Progenitor cell of endocrine pancreas (in vitro differentiated cells): ENCODE measurements around the gene NFKBIE. TPM values are rescaled to one million over a fixed set of nuclear protein-coding genes. Genes with fewer than 3 reads are reported as not detected.

Experiments used
- DNase-seq: peaks from one replicate; pipeline ENCODE4 v3.0.0; 2021; ENCODE audit warnings: low spot score; ENCODE audit not compliant: unreplicated experiment
- H3K27ac Mint-ChIP-seq: 2 replicates; pipeline ENCODE4 v1.8.0; 2021; ENCODE audit warnings: mild to moderate bottlenecking, moderate library complexity, mixed read lengths
- H3K27me3 Mint-ChIP-seq: 2 replicates; pipeline ENCODE4 v1.8.0; 2021; ENCODE audit warnings: mixed read lengths
- H3K36me3 Mint-ChIP-seq: 2 replicates; pipeline ENCODE4 v1.8.0; 2022; ENCODE audit warnings: mixed read lengths; ENCODE audit not compliant: insufficient read depth
- H3K4me1 Mint-ChIP-seq: 2 replicates; pipeline ENCODE4 v1.8.0; 2021; ENCODE audit warnings: low read depth, mixed read lengths
- H3K4me3 Mint-ChIP-seq: 2 replicates; pipeline ENCODE4 v1.8.0; 2021; ENCODE audit warnings: low read depth, mild to moderate bottlenecking, moderate library complexity, mixed read lengths
- H3K9me3 Mint-ChIP-seq: 2 replicates; pipeline ENCODE4 v1.8.0; 2021; ENCODE audit warnings: low read depth, mixed read lengths
- CTCF ChIP-seq: fragments of 200-600 bp; sonication (generic); IDR thresholded peaks from one replicate; pipeline ENCODE4 v1.5.0; 2021; ENCODE audit warnings: antibody characterized with exemption, mild to moderate bottlenecking; ENCODE audit not compliant: unreplicated experiment
- total RNA-seq: library from RNA; stranded (reverse); gene quantifications from 2 replicates; pipeline ENCODE4 v1.2.1, GENCODE V29; 2021

Gene NFKBIE
- total RNA-seq, 1 donor from 2014 or later: 7.1 TPM

- H3K36me3 Mint-ChIP-seq: peaks cover 26% of the 10 kb centered on the region
- H3K27ac Mint-ChIP-seq: no peak overlapping the region
- DNase-seq: no peak
- H3K9me3 Mint-ChIP-seq: no peaks in the 10 kb centered on the region
- no peak for TF ChIP-seq CTCF
- H3K4me3 Mint-ChIP-seq: no peak overlapping the region
- peaks cover 6% of the 10 kb centered on the region for H3K4me1 Mint-ChIP-seq
- no peaks in the 10 kb centered on the region for H3K27me3 Mint-ChIP-seq
Measured at GRCh38 chr6:44305200-44305725, 39.9 kb upstream of the NFKBIE start.

GRCh38 chr6:44304282-44305199 lies 39.2 kb upstream of the NFKBIE start:
- H3K9me3 Mint-ChIP-seq: no peaks in the 10 kb centered on the region
- no peaks in the 10 kb centered on the region for H3K4me1 Mint-ChIP-seq
- no peak overlapping the region for H3K4me3 Mint-ChIP-seq
- no peaks in the 10 kb centered on the region for H3K27me3 Mint-ChIP-seq
- no peak for DNase-seq
- TF ChIP-seq CTCF: peak; percentile 71
- peaks cover 23% of the 10 kb centered on the region for H3K36me3 Mint-ChIP-seq
- H3K27ac Mint-ChIP-seq: no peak overlapping the region

- Mint-ChIP-seq H3K27ac (no peak overlapping the region), H3K27me3 (peaks cover 4% of the 10 kb centered on the region), H3K36me3 (peaks cover 25% of the 10 kb centered on the region), H3K4me1 (no peaks in the 10 kb centered on the region), H3K4me3 (no peak overlapping the region), H3K9me3 (no peaks in the 10 kb centered on the region)
- no peak for TF ChIP-seq CTCF
- no peak for DNase-seq
Measured at GRCh38 chr6:44303842-44304241, 38.5 kb upstream of the NFKBIE start.

- Mint-ChIP-seq H3K9me3 (no peaks in the 10 kb centered on the region), H3K27me3 (peaks cover 12% of the 10 kb centered on the region), H3K4me1 (peaks cover under 1% of the 10 kb centered on the region), H3K4me3 (no peak overlapping the region), H3K27ac (no peak overlapping the region), H3K36me3 (peaks cover 22% of the 10 kb centered on the region)
- no peak for DNase-seq
- TF ChIP-seq CTCF: no peak
Measured at GRCh38 chr6:44302856-44303255, 37.5 kb upstream of the NFKBIE start.

- Mint-ChIP-seq H3K27ac (no peak overlapping the region), H3K36me3 (peaks cover 21% of the 10 kb centered on the region), H3K4me3 (no peak overlapping the region), H3K27me3 (peaks cover 16% of the 10 kb centered on the region), H3K9me3 (no peaks in the 10 kb centered on the region), H3K4me1 (peaks cover 2% of the 10 kb centered on the region)
- DNase-seq: no peak
- TF ChIP-seq CTCF: no peak
Measured at GRCh38 chr6:44301782-44302564, 36.6 kb upstream of the NFKBIE start.
